Neural progenitor cell (in vitro differentiated cells): ENCODE data around the gene RBBP7. TPM values are rescaled to one million over a fixed set of nuclear protein-coding genes. Genes with fewer than 3 reads are reported as not detected.

Experiments
- DNase-seq: peaks from one replicate; pipeline ENCODE4 v3.0.0-alpha.2; 2016; ENCODE audit warnings: low spot score
- H2AFZ ChIP-seq: fragments of 200-600 bp; sonication (generic); replicated peaks from 2 replicates; pipeline ENCODE4 v1.6.1; 2016; ENCODE audit warnings: antibody characterized with exemption
- H3F3A ChIP-seq: fragments of 200-600 bp; sonication (generic); 2 replicates; pipeline ENCODE4 v1.6.1; 2016; ENCODE audit warnings: antibody characterized with exemption, low read depth
- H3K27ac ChIP-seq: fragments of 200-600 bp; sonication (generic); 2 replicates; pipeline ENCODE4 v1.5.1; 2016; ENCODE audit warnings: mild to moderate bottlenecking
- H3K27me3 ChIP-seq: fragments of 200-600 bp; sonication (generic); 2 replicates; pipeline ENCODE4 v1.6.1; 2016; ENCODE audit warnings: mild to moderate bottlenecking, moderate library complexity
- H3K36me3 ChIP-seq: fragments of 200-600 bp; sonication (generic); 2 replicates; pipeline ENCODE4 v1.5.1; 2016
- H3K4me1 ChIP-seq: fragments of 200-600 bp; sonication (generic); 2 replicates; pipeline ENCODE4 v1.6.1; 2016; ENCODE audit warnings: mixed run types
- H3K4me2 ChIP-seq: fragments of 200-600 bp; sonication (generic); 2 replicates; pipeline ENCODE4 v1.6.1; 2016
- H3K4me3 ChIP-seq: fragments of 200-600 bp; sonication (generic); 2 replicates; pipeline ENCODE4 v1.5.1; 2016
- H3K79me2 ChIP-seq: fragments of 200-600 bp; sonication (generic); 2 replicates; pipeline ENCODE4 v1.6.1; 2016; ENCODE audit warnings: low read depth
- H3K9ac ChIP-seq: fragments of 200-600 bp; sonication (generic); 2 replicates; pipeline ENCODE4 v1.6.1; 2016
- H3K9me3 ChIP-seq: fragments of 200-600 bp; sonication (generic); 2 replicates; pipeline ENCODE4 v1.5.1; 2016; ENCODE audit warnings: low read depth
- H4K20me1 ChIP-seq: fragments of 200-600 bp; sonication (generic); 2 replicates; pipeline ENCODE4 v1.6.1; 2016; ENCODE audit warnings: low read depth
- H3K27ac Mint-ChIP-seq: 3 replicates; pipeline ENCODE4 v1.8.0; 2021; ENCODE audit warnings: mixed read lengths
- H3K27me3 Mint-ChIP-seq: 2 replicates; pipeline ENCODE4 v1.8.0; 2022; ENCODE audit warnings: low read depth, mild to moderate bottlenecking, inconsistent platforms, moderate library complexity, mixed read lengths; ENCODE audit not compliant: insufficient read depth
- H3K36me3 Mint-ChIP-seq: 3 replicates; pipeline ENCODE4 v1.8.0; 2021; ENCODE audit warnings: mixed read lengths
- H3K4me1 Mint-ChIP-seq: 3 replicates; pipeline ENCODE4 v1.8.0; 2021; ENCODE audit warnings: mixed read lengths
- H3K4me3 Mint-ChIP-seq: 3 replicates; pipeline ENCODE4 v1.8.0; 2021; ENCODE audit warnings: mild to moderate bottlenecking, moderate library complexity, mixed read lengths
- H3K9me3 Mint-ChIP-seq: 3 replicates; pipeline ENCODE4 v1.8.0; 2020; ENCODE audit warnings: mixed read lengths
- EZH2 ChIP-seq: fragments of 200-600 bp; sonication (generic); IDR thresholded peaks from 2 replicates; pipeline ENCODE4 v1.6.1; 2017; ENCODE audit warnings: antibody characterized with exemption, mild to moderate bottlenecking, moderate library complexity
- EZH2phosphoT487 ChIP-seq: fragments of 200-600 bp; sonication (generic); IDR thresholded peaks from 2 replicates; pipeline ENCODE4 v1.6.1; 2017; ENCODE audit warnings: antibody characterized with exemption
- total RNA-seq: library from RNA; depleted of rRNA; stranded (reverse); fragments of >200 nt; gene quantifications from 2 replicates; pipeline ENCODE4 v1.2.3, GENCODE V29; 2015; ENCODE audit warnings: low replicate concordance
- TF ChIP-seq, protein P1 (sequence below): fragments of 200-600 bp; sonication (generic); IDR thresholded peaks from 2 replicates; pipeline ENCODE4 v1.5.1; 2017; ENCODE audit warnings: antibody characterized with exemption, mild to moderate bottlenecking

RBBP7 gene
- total RNA-seq, 1 donor from 2014 or later, result 425 TPM

DNA sequence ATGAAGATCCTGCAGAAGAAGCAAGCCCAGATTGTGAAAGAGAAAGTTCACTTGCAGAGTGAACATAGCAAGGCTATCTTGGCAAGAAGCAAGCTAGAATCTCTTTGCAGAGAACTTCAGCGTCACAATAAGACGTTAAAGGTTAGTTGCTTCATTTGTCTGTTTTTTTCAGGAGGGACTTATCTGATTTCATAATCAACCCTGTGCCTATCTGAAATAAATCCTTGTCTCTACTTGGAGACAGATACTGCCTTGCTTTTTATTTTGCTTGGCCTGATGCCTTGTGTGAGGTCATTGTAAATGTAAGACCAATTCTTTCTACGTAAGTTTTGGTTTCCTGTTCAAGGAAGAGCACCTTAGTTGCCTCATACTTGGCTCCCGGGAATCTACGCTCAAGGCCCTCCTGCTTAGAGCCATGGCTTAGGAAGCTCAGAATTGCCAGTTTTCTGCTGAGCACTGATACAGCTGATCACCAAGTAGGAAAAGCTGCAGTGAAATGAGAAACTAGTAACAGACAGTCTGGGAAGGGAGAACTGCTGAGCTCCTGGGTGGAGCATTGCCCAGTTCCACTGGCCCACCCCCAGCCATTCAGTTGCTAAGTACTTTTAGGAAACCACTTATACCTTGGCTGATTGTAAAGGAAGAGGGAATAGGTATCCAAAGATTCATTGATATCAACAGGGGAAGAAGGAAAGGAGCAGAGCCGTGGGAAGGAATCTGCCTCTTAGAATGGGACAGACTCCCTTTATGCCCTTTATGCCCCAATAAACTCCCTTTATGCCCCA, 41.8 kb downstream of the RBBP7 start:
- peaks cover 13% of the 10 kb centered on the region for H3F3A ChIP-seq
- no peak overlapping the region for H3K9ac ChIP-seq
- no peaks in the 10 kb centered on the region for H3K27me3 ChIP-seq
- no peaks in the 10 kb centered on the region for H3K4me1 Mint-ChIP-seq
- H3K27ac Mint-ChIP-seq, result no peak overlapping the region
- H3K27ac ChIP-seq, result no peak overlapping the region
- H3K9me3 ChIP-seq, result no peaks in the 10 kb centered on the region
- no peak overlapping the region for H3K4me3 Mint-ChIP-seq
- DNase-seq, result no peak
- TF ChIP-seq EZH2 (no peak), EZH2phosphoT487 (no peak)
- TF ChIP-seq, protein P1, sequence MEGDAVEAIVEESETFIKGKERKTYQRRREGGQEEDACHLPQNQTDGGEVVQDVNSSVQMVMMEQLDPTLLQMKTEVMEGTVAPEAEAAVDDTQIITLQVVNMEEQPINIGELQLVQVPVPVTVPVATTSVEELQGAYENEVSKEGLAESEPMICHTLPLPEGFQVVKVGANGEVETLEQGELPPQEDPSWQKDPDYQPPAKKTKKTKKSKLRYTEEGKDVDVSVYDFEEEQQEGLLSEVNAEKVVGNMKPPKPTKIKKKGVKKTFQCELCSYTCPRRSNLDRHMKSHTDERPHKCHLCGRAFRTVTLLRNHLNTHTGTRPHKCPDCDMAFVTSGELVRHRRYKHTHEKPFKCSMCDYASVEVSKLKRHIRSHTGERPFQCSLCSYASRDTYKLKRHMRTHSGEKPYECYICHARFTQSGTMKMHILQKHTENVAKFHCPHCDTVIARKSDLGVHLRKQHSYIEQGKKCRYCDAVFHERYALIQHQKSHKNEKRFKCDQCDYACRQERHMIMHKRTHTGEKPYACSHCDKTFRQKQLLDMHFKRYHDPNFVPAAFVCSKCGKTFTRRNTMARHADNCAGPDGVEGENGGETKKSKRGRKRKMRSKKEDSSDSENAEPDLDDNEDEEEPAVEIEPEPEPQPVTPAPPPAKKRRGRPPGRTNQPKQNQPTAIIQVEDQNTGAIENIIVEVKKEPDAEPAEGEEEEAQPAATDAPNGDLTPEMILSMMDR, result no peak
- H3K4me2 ChIP-seq, result no peak overlapping the region
- H2AFZ ChIP-seq, result no peak overlapping the region
- H3K36me3 ChIP-seq, result no peaks in the 10 kb centered on the region
- peaks cover 3% of the 10 kb centered on the region for H3K4me1 ChIP-seq
- no peaks in the 10 kb centered on the region for H4K20me1 ChIP-seq
- H3K36me3 Mint-ChIP-seq, result peaks cover 2% of the 10 kb centered on the region
- no peaks in the 10 kb centered on the region for H3K9me3 Mint-ChIP-seq
- no peak overlapping the region for H3K4me3 ChIP-seq
- H3K27me3 Mint-ChIP-seq, result no peaks in the 10 kb centered on the region
- H3K79me2 ChIP-seq, result no peaks in the 10 kb centered on the region

DNA sequence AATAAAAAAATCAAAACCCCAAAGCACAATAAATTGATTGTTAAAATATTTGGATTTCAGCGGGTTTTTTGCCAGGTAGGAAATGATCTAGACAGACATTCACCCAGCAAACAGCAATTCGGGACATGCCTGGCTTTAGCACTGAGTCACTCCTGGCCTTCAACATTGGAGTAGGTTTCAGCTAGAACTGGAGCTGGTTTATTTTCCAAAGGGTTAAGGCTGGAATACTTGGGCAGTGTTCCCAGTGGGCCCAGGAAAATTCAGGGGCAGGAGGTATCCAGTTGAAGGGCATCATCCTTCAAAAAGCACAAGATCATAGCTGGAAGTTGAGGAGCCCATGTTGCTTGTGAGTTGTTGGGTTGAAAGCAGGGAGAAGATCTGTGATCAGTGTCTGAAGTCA, 42.9 kb downstream of the RBBP7 start:
- Histone ChIP-seq H4K20me1 (no peaks in the 10 kb centered on the region), H2AFZ (no peak overlapping the region), H3K36me3 (peaks cover 5% of the 10 kb centered on the region), H3K27me3 (no peaks in the 10 kb centered on the region), H3K27ac (no peak overlapping the region), H3K4me2 (no peak overlapping the region), H3F3A (peaks cover 10% of the 10 kb centered on the region), H3K9ac (no peak overlapping the region), H3K4me3 (no peak overlapping the region), H3K4me1 (peaks cover 2% of the 10 kb centered on the region), H3K79me2 (no peaks in the 10 kb centered on the region), H3K9me3 (no peaks in the 10 kb centered on the region)
- H3K36me3 Mint-ChIP-seq, result peaks cover 9% of the 10 kb centered on the region
- TF ChIP-seq, protein P1, result no peak
- TF ChIP-seq EZH2phosphoT487, result no peak
- TF ChIP-seq EZH2, result no peak
- no peak for DNase-seq
- H3K9me3 Mint-ChIP-seq, result no peaks in the 10 kb centered on the region
- H3K4me3 Mint-ChIP-seq, result no peak overlapping the region
- no peak overlapping the region for H3K27ac Mint-ChIP-seq
- H3K27me3 Mint-ChIP-seq, result no peaks in the 10 kb centered on the region
- H3K4me1 Mint-ChIP-seq, result no peaks in the 10 kb centered on the region

DNA sequence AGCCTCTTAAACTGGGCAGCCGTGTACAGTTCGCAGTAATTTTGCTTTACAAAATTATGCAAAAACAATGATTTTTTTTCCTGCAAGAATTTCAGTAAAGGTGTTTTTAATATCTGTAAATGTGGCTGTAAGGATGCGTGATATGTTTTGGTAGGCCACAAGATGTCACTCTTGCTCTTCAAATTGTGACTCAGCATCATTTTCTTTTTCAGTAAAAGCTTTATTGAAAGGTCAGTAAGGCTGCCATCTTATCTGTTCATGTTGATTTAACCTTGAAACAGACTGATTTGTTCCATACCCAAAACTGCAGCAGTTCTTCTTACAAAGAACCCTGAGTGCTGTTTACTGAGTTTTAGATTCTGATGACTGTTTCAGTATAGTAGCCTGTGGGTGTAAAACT, 44.0 kb downstream of the RBBP7 start:
- H3K36me3 Mint-ChIP-seq, result peaks cover 10% of the 10 kb centered on the region
- Histone ChIP-seq H3F3A (peaks cover 2% of the 10 kb centered on the region), H2AFZ (no peak overlapping the region), H4K20me1 (no peaks in the 10 kb centered on the region), H3K4me3 (no peak overlapping the region), H3K27me3 (no peaks in the 10 kb centered on the region), H3K4me2 (no peak overlapping the region), H3K4me1 (no peaks in the 10 kb centered on the region), H3K9ac (no peak overlapping the region), H3K79me2 (no peaks in the 10 kb centered on the region), H3K36me3 (peaks cover 5% of the 10 kb centered on the region), H3K27ac (no peak overlapping the region), H3K9me3 (no peaks in the 10 kb centered on the region)
- H3K4me3 Mint-ChIP-seq, result no peak overlapping the region
- H3K27me3 Mint-ChIP-seq, result no peaks in the 10 kb centered on the region
- DNase-seq, result peak; percentile 36
- H3K9me3 Mint-ChIP-seq, result no peaks in the 10 kb centered on the region
- no peak overlapping the region for H3K27ac Mint-ChIP-seq
- H3K4me1 Mint-ChIP-seq, result no peaks in the 10 kb centered on the region
- TF ChIP-seq EZH2 (no peak), EZH2phosphoT487 (no peak)
- TF ChIP-seq, protein P1, result peak; percentile 78
